GM19438 (cell line): ENCODE data around the gene AFAP1L2.

Experiments used
- ATAC-seq: cut with Tn5 transposase; IDR thresholded peaks from one replicate; pipeline ENCODE4 v1.9.1; 2021; ENCODE audit warnings: low read depth; ENCODE audit not compliant: unreplicated experiment

The AFAP1L2 gene

GRCh38 chr10:114404171-114405010 is at the start of gene AFAP1L2:
TSS of gene AFAP1L2 (minus strand) at chr10:114404502. CDS start at chr10:114404455, 47 bp downstream.
- ATAC-seq = no peak

GRCh38 chr10:114453576-114453975 is 49.3 kb upstream of the AFAP1L2 start:
- ATAC-seq = no peak

GRCh38 chr10:114448897-114449296 is 44.6 kb upstream of the AFAP1L2 start:
- ATAC-seq = no peak

GRCh38 chr10:114445332-114445731 is 41.0 kb upstream of the AFAP1L2 start:
- no peak for ATAC-seq

GRCh38 chr10:114444819-114445218 is 40.5 kb upstream of the AFAP1L2 start:
- no peak for ATAC-seq

- ATAC-seq = no peak
These were observed 37.9 kb upstream of the AFAP1L2 start for GRCh38 chr10:114442091-114442630.

GRCh38 chr10:114441107-114441506 is 36.8 kb upstream of the AFAP1L2 start:
- no peak for ATAC-seq

GRCh38 chr10:114437473-114438292 is 33.4 kb upstream of the AFAP1L2 start:
- peak; percentile 60 for ATAC-seq

- ATAC-seq = no peak
These were observed 32.6 kb upstream of the AFAP1L2 start for GRCh38 chr10:114436941-114437340.

GRCh38 chr10:114432566-114433093 is 28.3 kb upstream of the AFAP1L2 start:
- no peak for ATAC-seq

GRCh38 chr10:114431414-114432135 is 27.3 kb upstream of the AFAP1L2 start:
- ATAC-seq = no peak

- no peak for ATAC-seq
These were observed 26.5 kb upstream of the AFAP1L2 start for GRCh38 chr10:114430688-114431413.

- ATAC-seq = no peak
These were observed 25.5 kb upstream of the AFAP1L2 start for GRCh38 chr10:114429581-114430335.

- ATAC-seq = no peak
These were observed 23.0 kb upstream of the AFAP1L2 start for GRCh38 chr10:114427124-114427852.

- no peak for ATAC-seq
These were observed 22.2 kb upstream of the AFAP1L2 start for GRCh38 chr10:114426476-114426875.

- no peak for ATAC-seq
These were observed 16.6 kb upstream of the AFAP1L2 start for GRCh38 chr10:114420811-114421485.

GRCh38 chr10:114418109-114418508 is 13.8 kb upstream of the AFAP1L2 start:
- no peak for ATAC-seq
